ENCODE data around the gene MPHOSPH10. TPM values are rescaled to one million over a fixed set of nuclear protein-coding genes. Genes with fewer than 3 reads are reported as not detected.
"Not testable (repeated sequence)": the region's sequence is repeated elsewhere in the genome, so short reads cannot be mapped to it uniquely, and the experiment has no call there.

MPHOSPH10 gene
- 10 to 100 TPM; 10.4 to 22.4 (median 19.9) TPM for polyA plus RNA-seq

- WGBS, 3 donors, result 0% methylated on average over 67 of the region's 67 CpGs
- peak within 1 kb of the TSS; percentile 54 for H3K27ac ChIP-seq (ENCODE audit: low read depth, low read length)
These were observed at the start of gene MPHOSPH10, which contains the start of gene MCEE for GRCh38 chr2:71130152-71130904. Gene MPHOSPH10, plus strand, starts transcription at chr2:71130634. Its CDS starts 32 bp downstream, at chr2:71130666. Gene MCEE, minus strand, starts transcription at chr2:71130229. Its CDS starts 10 bp downstream, at chr2:71130219.

- no peak overlapping the region for H3K27ac ChIP-seq (ENCODE audit: low read depth, low read length)
- WGBS, 3 donors, result 81 to 84% (median 83%) methylated on average over 5 of the region's 5 CpGs
These were observed 47.8 kb upstream of the MPHOSPH10 start for GRCh38 chr2:71082402-71083252.

GRCh38 chr2:71083297-71083696 is 47.1 kb upstream of the MPHOSPH10 start:
- no CpG with 5 or more reads among the region's 3 CpGs for WGBS, 3 donors

GRCh38 chr2:71083752-71084312 is 46.6 kb upstream of the MPHOSPH10 start:
- H3K27ac ChIP-seq (ENCODE audit: low read depth, low read length), result not testable (repeated sequence)
- 34 to 80% (median 45%) methylated on average over 10 of the region's 13 CpGs for WGBS, 3 donors

More at GRCh38 chr2:71083297-71083696, 47.1 kb upstream of the MPHOSPH10 start:
- H3K27ac ChIP-seq (ENCODE audit: low read depth, low read length), result not testable (repeated sequence)

GRCh38 chr2:71085325-71086003 is 45.0 kb upstream of the MPHOSPH10 start:
- WGBS, 3 donors, result 52 to 83% (median 75%) methylated on average over 9 of the region's 9 CpGs
- not testable (repeated sequence) for H3K27ac ChIP-seq (ENCODE audit: low read depth, low read length)

GRCh38 chr2:71089475-71089874 is 41.0 kb upstream of the MPHOSPH10 start:
- 79 to 89% (median 82%) methylated on average over 13 to 14 of the region's 14 CpGs for WGBS, 3 donors
- H3K27ac ChIP-seq (ENCODE audit: low read depth, low read length), result not testable (repeated sequence)

GRCh38 chr2:71091808-71092207 is 38.6 kb upstream of the MPHOSPH10 start:
- 74 to 90% (median 85%) methylated on average over 9 of the region's 9 CpGs for WGBS, 3 donors
- H3K27ac ChIP-seq (ENCODE audit: low read depth, low read length), result not testable (repeated sequence)

- 88 to 90% (median 90%) methylated on average over 33 of the region's 33 CpGs for WGBS, 3 donors
- not testable (repeated sequence) for H3K27ac ChIP-seq (ENCODE audit: low read depth, low read length)
These were observed 37.8 kb upstream of the MPHOSPH10 start for GRCh38 chr2:71092491-71093260.

GRCh38 chr2:71100195-71100964 is 30.1 kb upstream of the MPHOSPH10 start:
- WGBS, 3 donors, result 5 to 11% (median 11%) methylated on average over 3 of the region's 3 CpGs
- H3K27ac ChIP-seq (ENCODE audit: low read depth, low read length), result no peak overlapping the region

GRCh38 chr2:71101656-71102055 is 28.8 kb upstream of the MPHOSPH10 start:
- H3K27ac ChIP-seq (ENCODE audit: low read depth, low read length), result no peak overlapping the region
- 21 to 34% (median 32%) methylated on average over 2 of the region's 2 CpGs for WGBS, 3 donors

GRCh38 chr2:71102981-71103681 is 27.3 kb upstream of the MPHOSPH10 start:
- H3K27ac ChIP-seq (ENCODE audit: low read depth, low read length), result no peak overlapping the region
- 49 to 67% (median 66%) methylated on average over 6 of the region's 6 CpGs for WGBS, 3 donors

GRCh38 chr2:71103809-71104208 is 26.6 kb upstream of the MPHOSPH10 start:
- WGBS, 3 donors, result 84 to 95% (median 86%) methylated on average over 5 of the region's 5 CpGs
- H3K27ac ChIP-seq (ENCODE audit: low read depth, low read length), result no peak overlapping the region

GRCh38 chr2:71106463-71106862 is 24.0 kb upstream of the MPHOSPH10 start:
- not testable (repeated sequence) for H3K27ac ChIP-seq (ENCODE audit: low read depth, low read length)
- WGBS, 3 donors, result 75 to 85% (median 80%) methylated on average over 6 of the region's 6 CpGs

- H3K27ac ChIP-seq (ENCODE audit: low read depth, low read length), result no peak overlapping the region
- WGBS, 3 donors, result 87 to 89% (median 88%) methylated on average over 2 of the region's 2 CpGs
These were observed 22.3 kb upstream of the MPHOSPH10 start for GRCh38 chr2:71108091-71108490.

GRCh38 chr2:71113843-71114242 is 16.6 kb upstream of the MPHOSPH10 start:
- H3K27ac ChIP-seq (ENCODE audit: low read depth, low read length), result no peak overlapping the region
- 88 to 96% (median 94%) methylated on average over 1 of the region's 1 CpG for WGBS, 3 donors

GRCh38 chr2:71117063-71117462 is 13.4 kb upstream of the MPHOSPH10 start:
- H3K27ac ChIP-seq (ENCODE audit: low read depth, low read length), result no peak overlapping the region

GRCh38 chr2:71120195-71120594 is 10.2 kb upstream of the MPHOSPH10 start:
- 76 to 88% (median 88%) methylated on average over 6 of the region's 6 CpGs for WGBS, 3 donors

More at GRCh38 chr2:71120195-71120594, 10.2 kb upstream of the MPHOSPH10 start:
- no peak overlapping the region for H3K27ac ChIP-seq (ENCODE audit: low read depth, low read length)

All from adipose tissue (tissue), 3 donors.